C4-2B (cell line): ENCODE measurements around the gene BTC.

ENCODE experiments used
- H3K27ac ChIP-seq: fragments of 450-650 bp; 2 replicates; pipeline ENCODE4 v1.5.1; 2017
- ZFX ChIP-seq: fragments of 450-650 bp; IDR thresholded peaks from 2 replicates; pipeline ENCODE4 v1.6.1; 2017
- TF ChIP-seq, protein P1 (sequence below): fragments of 450-650 bp; conservative IDR thresholded peaks from 2 replicates; pipeline ENCODE4 v1.5.1; 2017; ENCODE audit warnings: mild to moderate bottlenecking

BTC gene

DNA sequence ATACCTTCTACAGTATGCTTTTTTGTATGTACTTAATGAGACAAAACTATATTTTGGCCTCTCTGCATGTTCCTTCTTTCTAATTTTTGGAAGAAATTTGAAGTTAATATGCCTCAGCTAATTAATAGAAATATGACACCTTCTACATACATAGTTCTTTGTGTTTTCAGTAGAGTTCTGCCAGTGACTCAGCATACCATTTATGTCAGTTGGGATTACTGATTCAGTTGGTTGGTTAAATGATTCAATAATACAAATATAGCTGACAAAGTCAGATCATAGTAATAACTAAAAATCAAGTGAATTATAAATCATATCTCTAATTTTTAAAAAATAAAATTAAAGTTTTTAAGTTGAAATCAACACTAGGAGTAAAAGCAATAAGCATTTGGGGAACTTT lies 16.8 kb downstream of the BTC start:
- H3K27ac ChIP-seq, result no peak overlapping the region
- TF ChIP-seq, protein P1, sequence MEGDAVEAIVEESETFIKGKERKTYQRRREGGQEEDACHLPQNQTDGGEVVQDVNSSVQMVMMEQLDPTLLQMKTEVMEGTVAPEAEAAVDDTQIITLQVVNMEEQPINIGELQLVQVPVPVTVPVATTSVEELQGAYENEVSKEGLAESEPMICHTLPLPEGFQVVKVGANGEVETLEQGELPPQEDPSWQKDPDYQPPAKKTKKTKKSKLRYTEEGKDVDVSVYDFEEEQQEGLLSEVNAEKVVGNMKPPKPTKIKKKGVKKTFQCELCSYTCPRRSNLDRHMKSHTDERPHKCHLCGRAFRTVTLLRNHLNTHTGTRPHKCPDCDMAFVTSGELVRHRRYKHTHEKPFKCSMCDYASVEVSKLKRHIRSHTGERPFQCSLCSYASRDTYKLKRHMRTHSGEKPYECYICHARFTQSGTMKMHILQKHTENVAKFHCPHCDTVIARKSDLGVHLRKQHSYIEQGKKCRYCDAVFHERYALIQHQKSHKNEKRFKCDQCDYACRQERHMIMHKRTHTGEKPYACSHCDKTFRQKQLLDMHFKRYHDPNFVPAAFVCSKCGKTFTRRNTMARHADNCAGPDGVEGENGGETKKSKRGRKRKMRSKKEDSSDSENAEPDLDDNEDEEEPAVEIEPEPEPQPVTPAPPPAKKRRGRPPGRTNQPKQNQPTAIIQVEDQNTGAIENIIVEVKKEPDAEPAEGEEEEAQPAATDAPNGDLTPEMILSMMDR, result no peak
- no peak for TF ChIP-seq ZFX

DNA sequence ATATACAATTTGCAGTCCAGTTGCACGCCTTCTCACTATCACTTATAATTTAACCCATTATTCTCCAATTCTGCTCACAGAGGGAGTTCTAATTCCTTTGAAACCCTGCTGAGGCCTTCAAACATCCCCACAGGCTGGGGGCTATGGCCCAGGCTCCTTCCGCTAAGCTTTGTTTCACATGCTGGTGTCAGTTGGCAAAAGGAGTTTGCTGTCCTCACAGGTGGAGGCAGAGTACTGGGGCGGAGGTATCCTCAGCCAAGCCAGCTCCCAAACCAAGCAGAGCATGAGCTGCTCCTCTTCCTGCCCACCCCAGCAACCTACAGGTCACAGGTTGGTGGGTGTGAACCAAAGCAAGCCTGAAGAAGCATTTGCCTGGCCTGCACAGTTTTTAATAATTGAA lies 21.5 kb downstream of the BTC start:
- H3K27ac ChIP-seq, result no peak overlapping the region
- no peak for TF ChIP-seq ZFX
- TF ChIP-seq, protein P1, result no peak

DNA sequence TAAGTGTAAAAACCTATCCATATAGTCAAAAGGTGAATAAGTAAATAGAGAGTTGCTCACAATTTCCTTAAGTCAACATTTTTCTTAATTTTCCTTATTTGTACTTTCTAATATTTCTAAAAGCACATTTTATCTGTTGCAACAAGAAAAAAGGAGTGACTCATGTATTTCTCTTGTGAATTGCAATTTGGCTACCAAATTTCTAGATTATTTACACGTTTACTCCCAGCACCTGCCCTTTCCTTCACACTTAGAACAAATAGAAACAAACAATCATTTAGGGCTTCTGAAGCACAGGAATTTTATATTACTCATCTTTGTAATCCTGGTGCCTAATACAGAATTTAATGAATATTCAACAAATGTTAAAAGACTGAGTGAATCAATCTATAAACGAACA lies 22.2 kb downstream of the BTC start:
- H3K27ac ChIP-seq, result no peak overlapping the region
- TF ChIP-seq, protein P1, result no peak
- no peak for TF ChIP-seq ZFX

DNA sequence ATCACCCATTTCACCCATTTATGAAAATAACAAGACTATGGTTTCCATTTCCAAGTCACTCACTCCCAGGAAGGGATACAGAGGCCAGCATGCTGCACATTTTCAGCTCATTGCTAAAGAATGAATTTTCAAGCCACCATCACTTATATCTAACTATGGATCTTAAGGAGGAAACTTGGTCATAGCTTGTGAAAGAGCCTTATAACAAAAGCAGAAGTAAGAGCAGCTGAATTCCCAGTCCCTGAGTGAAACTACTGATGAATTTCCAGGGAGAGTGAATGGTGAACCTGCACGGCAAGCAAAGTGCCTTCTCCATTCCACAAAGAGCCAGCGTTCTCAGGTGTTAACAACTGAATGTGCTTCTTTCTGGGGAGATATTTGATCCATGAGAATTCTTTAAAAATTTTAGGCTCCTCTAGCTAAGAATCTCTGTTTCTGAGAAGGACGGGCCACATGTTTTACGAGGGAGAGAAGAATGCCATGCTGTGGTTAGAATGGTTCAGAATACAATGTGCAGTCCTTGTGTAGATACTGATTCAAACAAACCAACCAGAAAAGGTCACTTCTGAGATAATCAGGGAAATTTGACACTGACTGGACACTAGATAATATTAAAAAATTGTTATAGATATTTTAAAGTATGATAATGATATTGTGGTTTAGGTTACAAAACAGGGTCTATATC lies 24.0 kb downstream of the BTC start:
- TF ChIP-seq ZFX, result no peak
- TF ChIP-seq, protein P1, result no peak
- H3K27ac ChIP-seq, result no peak overlapping the region

DNA sequence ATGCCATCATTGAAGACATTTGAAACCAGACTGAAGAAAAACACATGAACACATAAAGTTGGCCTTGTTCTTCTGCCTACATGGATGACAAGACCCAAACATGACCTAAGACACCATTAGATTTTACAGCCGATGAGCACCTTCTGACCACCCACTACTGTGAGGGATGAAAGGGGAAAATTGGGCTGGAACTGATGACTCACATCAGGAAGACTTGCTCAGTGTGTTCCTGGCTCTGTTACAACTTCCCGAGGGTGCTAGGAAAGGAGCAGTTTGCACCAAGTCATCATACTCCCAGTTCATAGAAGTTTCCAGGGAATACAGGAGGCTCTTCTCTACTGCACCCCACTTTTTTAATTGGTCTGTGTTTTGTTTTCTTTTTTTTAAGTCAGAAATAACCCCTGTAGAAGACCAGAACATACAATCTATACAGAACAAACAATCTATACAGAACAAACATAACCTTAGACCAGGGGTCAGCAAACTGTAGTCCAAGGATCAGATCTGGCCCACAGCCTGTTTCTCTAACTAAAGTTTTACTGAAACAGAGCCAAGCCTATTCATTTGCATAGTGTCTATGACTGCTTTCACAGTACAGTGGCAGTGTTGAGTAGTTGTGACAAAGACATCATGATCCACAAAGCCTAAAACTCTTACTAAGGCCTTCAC lies 25.3 kb downstream of the BTC start:
- TF ChIP-seq, protein P1, result peak; percentile 25
- TF ChIP-seq ZFX, result no peak
- H3K27ac ChIP-seq, result no peak overlapping the region; the same call in 1 of the 2 replicates

DNA sequence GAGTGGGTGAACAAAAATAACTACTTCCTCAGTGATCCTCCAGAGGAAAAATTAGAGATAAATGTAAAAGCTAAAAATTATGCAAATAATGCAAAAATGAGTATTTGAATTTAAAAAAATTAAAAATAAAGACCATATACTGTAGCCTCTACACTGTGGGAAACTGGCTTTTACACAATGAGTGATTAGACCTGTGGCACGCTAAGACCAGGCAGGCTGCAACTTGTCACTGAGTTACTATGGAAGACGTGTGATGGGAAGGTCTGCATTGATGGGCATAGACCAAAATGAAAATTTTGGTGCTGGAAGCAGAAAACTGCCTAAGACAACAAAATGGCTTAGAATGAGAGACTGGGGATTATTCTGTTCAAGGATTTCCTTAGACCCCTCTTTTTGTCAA lies 30.2 kb downstream of the BTC start:
- no peak for TF ChIP-seq ZFX
- TF ChIP-seq, protein P1, result no peak
- no peak overlapping the region for H3K27ac ChIP-seq

DNA sequence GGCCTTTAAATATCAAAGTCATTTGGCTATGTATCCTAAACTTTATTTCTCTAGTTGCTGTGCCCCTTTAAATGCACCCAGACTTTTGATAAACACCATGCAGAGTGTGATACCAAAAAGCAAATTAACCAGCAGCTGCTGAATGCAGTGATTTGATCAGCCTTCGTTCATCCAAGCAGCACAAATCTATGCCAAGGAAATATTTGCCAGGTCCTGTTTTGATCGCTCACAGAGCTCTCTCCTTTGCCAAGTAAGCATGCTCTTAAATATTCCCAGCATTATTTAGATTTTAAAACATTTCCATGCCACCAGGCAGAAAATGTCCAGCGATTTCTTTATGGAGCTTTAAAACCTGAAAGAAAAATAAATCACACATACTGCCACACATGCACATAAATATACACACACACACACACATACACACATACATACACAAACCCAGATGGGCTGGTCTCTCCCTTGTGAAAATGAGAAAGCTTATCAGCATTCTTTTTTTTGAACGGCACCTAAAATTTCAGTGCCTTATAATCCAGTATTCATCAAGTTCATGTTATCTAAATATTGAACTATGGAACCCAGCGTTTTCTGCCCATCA lies 35.7 kb downstream of the BTC start:
- no peak overlapping the region for H3K27ac ChIP-seq
- TF ChIP-seq, protein P1, result no peak
- no peak for TF ChIP-seq ZFX
